Ovary (tissue), 3 donors: ENCODE measurements around the gene MED19.

Experiments
- CTCF ChIP-seq, 3 donors: fragments of 450-650 bp in 2 of 3; fragments of 200-600 bp in 1 of 3; IDR thresholded peaks; one replicate each; pipeline versions ENCODE4 v1.5.1 to v1.8.0; 2016 to 2022; ENCODE audit warnings: antibody characterized with exemption in 3 of 3, mild to moderate bottlenecking in 1 of 3
- EP300 ChIP-seq: sonication (generic); formaldehyde crosslinking; IDR thresholded peaks from one replicate; pipeline ENCODE4 v1.6.1; 2017; ENCODE audit warnings: antibody characterized with exemption
- donor health status: DM: no; HTN: no; CAD: no.

GRCh38 chr11:57668434-57668782 is 43.6 kb downstream of the MED19 start:
- TF ChIP-seq EP300 (no peak), CTCF (IDR thresholded peaks at IDR 0.05) (no peak)
